ENCODE measurements around the gene TEX19. TPM values are rescaled to one million over a fixed set of nuclear protein-coding genes. Genes with fewer than 3 reads are reported as not detected.
"Not testable (repeated sequence)": the region's sequence is repeated elsewhere in the genome, so short reads cannot be mapped to it uniquely, and the experiment has no call there.

TEX19 gene
- polyA plus RNA-seq, 2 of the 4 experiments (the other 2 are of a cell fraction): 0.43 to 0.50 TPM

GRCh38 chr17:82410014-82410716 is 51.1 kb downstream of the TEX19 start:
- 84% methylated on average over 14 of the region's 14 CpGs for WGBS (ENCODE audit: missing lambda C conversion rate)
- ChIA-PET POLR2A (interaction anchor here (0.6 kb wide), 1 partner anchor 53 kb away, joined by 4 read pairs; no protein-coding TSS in a partner anchor), CTCF (interaction anchor here (0.7 to 7.4 kb wide), 11 partner anchors 11 to 168 kb away, joined by 3 to 117 read pairs (median 3); no protein-coding TSS in a partner anchor)
- Histone ChIP-seq H3K9me3 (no peaks in the 10 kb centered on the region), H3K4me2 (no peak overlapping the region), H3K4me1 (peaks cover 7% of the 10 kb centered on the region), H3K4me3 (no peak overlapping the region), H3K27ac (no peak overlapping the region)
- DNase-seq (ENCODE audit: low read depth in 1 of 2, low spot score in 1 of 2): no peak
- TF ChIP-seq TFCP2L1 (CRISPR knock-in tag; IDR thresholded peaks at IDR 0.05) (no peak), CBX8 (IDR thresholded peaks at IDR 0.05) (no peak), TP53 (CRISPR knock-in tag; IDR thresholded peaks at IDR 0.05) (no peak), CHD2 (IDR thresholded peaks at IDR 0.05; ENCODE audit: low read length, partially characterized antibody) (no peak), HEYL (CRISPR knock-in tag; IDR thresholded peaks at IDR 0.05) (no peak), FOSL2 (IDR thresholded peaks at IDR 0.05) (no peak), FOSL2 (CRISPR knock-in tag; IDR thresholded peaks at IDR 0.05) (no peak), HOXA7 (CRISPR knock-in tag; IDR thresholded peaks at IDR 0.05) (no peak), BCL3 (IDR thresholded peaks at IDR 0.05) (no peak), JUN (IDR thresholded peaks at IDR 0.05) (no peak), HMGXB4 (CRISPR knock-in tag; IDR thresholded peaks at IDR 0.05; ENCODE audit: borderline replicate concordance) (no peak), ELK1 (IDR thresholded peaks at IDR 0.05; ENCODE audit: low read depth, low read length) (no peak), POLR2AphosphoS2 (conservative IDR thresholded peaks at IDR 0.05; ENCODE audit: low read length) (no peak), RARB (CRISPR knock-in tag; IDR thresholded peaks at IDR 0.05) (no peak), CTCF (IDR thresholded peaks at IDR 0.05) (no peak)
- no peak for FAIRE-seq
- ATAC-seq: no peak

- DNase-seq (ENCODE audit: low read depth in 1 of 2, low spot score in 1 of 2): no peak
- no peak overlapping the region for H3K4me3 ChIP-seq
- WGBS (ENCODE audit: missing lambda C conversion rate): 94% methylated on average over 24 of the region's 24 CpGs
- H3K9me3 ChIP-seq: no peaks in the 10 kb centered on the region
- no peak for FAIRE-seq
- no peak overlapping the region for H3K27ac ChIP-seq
- ChIA-PET CTCF (interaction anchor here (0.8 to 7.4 kb wide), 7 partner anchors 11 to 124 kb away, joined by 3 to 117 read pairs (median 5); no protein-coding TSS in a partner anchor), POLR2A (no interaction called here)
- H3K4me2 ChIP-seq: no peak overlapping the region
- ATAC-seq: no peak
- peaks cover 7% of the 10 kb centered on the region for H3K4me1 ChIP-seq
- no peak for TF ChIP-seq RCOR1 (IDR thresholded peaks at IDR 0.05; ENCODE audit: low read depth, low read length)
- no peak for TF ChIP-seq CBX2 (IDR thresholded peaks at IDR 0.05; ENCODE audit: borderline replicate concordance, low read depth)
- TF ChIP-seq HDAC2 (IDR thresholded peaks at IDR 0.05): no peak
Measured at GRCh38 chr17:82411396-82412053, 52.5 kb downstream of the TEX19 start.

GRCh38 chr17:82412081-82412480 is 53.0 kb downstream of the TEX19 start:
- CTCF ChIA-PET: interaction anchor here (0.8 to 7.4 kb wide), 5 partner anchors 12 to 206 kb away, joined by 3 to 117 read pairs (median 9); no protein-coding TSS in a partner anchor
- DNase-seq (ENCODE audit: low read depth in 1 of 2, low spot score in 1 of 2); H3K27ac ChIP-seq; POLR2A ChIA-PET; ATAC-seq; H3K4me3 ChIP-seq; H3K9me3 ChIP-seq; H3K4me2 ChIP-seq; FAIRE-seq; H3K4me1 ChIP-seq: not testable (repeated sequence)
- WGBS (ENCODE audit: missing lambda C conversion rate): 66% methylated on average over 10 of the region's 16 CpGs

Measured in A549 (cell line).